Neuronal stem cell (in vitro differentiated cells): ENCODE measurements around the gene TMEM256.
A peak's percentile ranks its signal among the peaks of the same experiment; 100 is the strongest.

Experiments
- DNase-seq: peaks from one replicate; pipeline ENCODE4 v3.0.0-alpha.2; 2013; ENCODE audit warnings: low spot score
- H2AFZ ChIP-seq: one replicate; pipeline ENCODE4 v1.6.1; 2013; ENCODE audit warnings: mild to moderate bottlenecking, low read length, inconsistent platforms
- H2AK5ac ChIP-seq: 2 replicates; pipeline ENCODE4 v1.6.1; 2013; ENCODE audit warnings: low read depth, mild to moderate bottlenecking, inconsistent platforms, low read length, moderate library complexity, mixed read lengths
- H2BK120ac ChIP-seq: 2 replicates; pipeline ENCODE4 v1.6.1; 2013; ENCODE audit warnings: low read depth, mild to moderate bottlenecking, inconsistent platforms, low read length, moderate library complexity, mixed read lengths
- H2BK12ac ChIP-seq: one replicate; pipeline ENCODE4 v1.6.1; 2013; ENCODE audit warnings: low read length, inconsistent platforms
- H2BK15ac ChIP-seq: 2 replicates; pipeline ENCODE4 v1.6.1; 2013; ENCODE audit warnings: mild to moderate bottlenecking, low read length, inconsistent platforms, mixed read lengths
- H2BK5ac ChIP-seq: one replicate; pipeline ENCODE4 v1.6.1; 2013; ENCODE audit warnings: inconsistent platforms, mild to moderate bottlenecking, low read length, moderate library complexity
- H3K14ac ChIP-seq: one replicate; pipeline ENCODE4 v1.6.1; 2013; ENCODE audit warnings: low read length, inconsistent platforms
- H3K18ac ChIP-seq: 2 replicates; pipeline ENCODE4 v1.6.1; 2013; ENCODE audit warnings: low read length, inconsistent platforms
- H3K23ac ChIP-seq: 2 replicates; pipeline ENCODE4 v1.6.1; 2013; ENCODE audit warnings: low read depth, mild to moderate bottlenecking, mixed read lengths, low read length, inconsistent platforms; ENCODE audit not compliant: poor library complexity
- H3K27ac ChIP-seq: replicated peaks from 3 replicates; pipeline ENCODE4 v1.5.1; 2013; ENCODE audit warnings: low read length, inconsistent platforms
- H3K27me3 ChIP-seq, 3 experiments: 2 replicates each; pipeline ENCODE4 v1.6.1; 2013; ENCODE audit warnings: low read length in 3 of 3, mild to moderate bottlenecking in 2 of 3, inconsistent platforms in 1 of 3, low read depth in 1 of 3, mixed read lengths in 1 of 3, moderate library complexity in 1 of 3; ENCODE audit not compliant: control insufficient read depth in 3 of 3, insufficient read depth in 3 of 3
- H3K36me3 ChIP-seq, 2 donors: replicated peaks in 1 of 2; 2 replicates each; pipeline ENCODE4 v1.6.1; 2013; ENCODE audit warnings: low read length in 2 of 2; ENCODE audit not compliant: control insufficient read depth in 2 of 2, insufficient read depth in 2 of 2
- H3K4ac ChIP-seq: 2 replicates; pipeline ENCODE4 v1.6.1; 2013; ENCODE audit warnings: inconsistent platforms, mild to moderate bottlenecking, low read length, moderate library complexity
- H3K4me1 ChIP-seq, 2 donors: 1 replicate in 1 of 2; 2 replicates in 1 of 2; pipeline ENCODE4 v1.6.1; 2013; ENCODE audit warnings: low read length in 2 of 2, low read depth in 1 of 2; ENCODE audit not compliant: control insufficient read depth in 2 of 2, insufficient read depth in 1 of 2
- H3K4me2 ChIP-seq: one replicate; pipeline ENCODE4 v1.6.1; 2013; ENCODE audit warnings: mild to moderate bottlenecking, low read length, inconsistent platforms; ENCODE audit not compliant: insufficient read depth, poor library complexity, severe bottlenecking
- H3K4me3 ChIP-seq, 2 donors: 2 replicates each; pipeline ENCODE4 v1.5.1; 2013; ENCODE audit warnings: low read length in 2 of 2, mild to moderate bottlenecking in 2 of 2, inconsistent platforms in 1 of 2, moderate library complexity in 1 of 2
- H3K79me1 ChIP-seq: one replicate; pipeline ENCODE4 v1.6.1; 2013; ENCODE audit warnings: low read depth, mild to moderate bottlenecking, inconsistent platforms, low read length, moderate library complexity
- H3K9ac ChIP-seq: one replicate; pipeline ENCODE4 v1.6.1; 2013; ENCODE audit warnings: mild to moderate bottlenecking, low read depth, low read length, inconsistent platforms; ENCODE audit not compliant: poor library complexity
- H3K9me3 ChIP-seq, 2 donors: replicated peaks in 1 of 2; 2 replicates each; pipeline versions ENCODE3 to v1.6.1; 2013; ENCODE audit warnings: low read length in 2 of 2, mild to moderate bottlenecking in 2 of 2, inconsistent platforms in 1 of 2, low read depth in 1 of 2, mixed read lengths in 1 of 2, moderate library complexity in 1 of 2; ENCODE audit not compliant: control insufficient read depth in 2 of 2, insufficient read depth in 1 of 2
- H4K8ac ChIP-seq: one replicate; pipeline ENCODE4 v1.6.1; 2013; ENCODE audit warnings: low read depth, mild to moderate bottlenecking, inconsistent platforms, low read length, moderate library complexity
- H4K91ac ChIP-seq: one replicate; pipeline ENCODE4 v1.6.1; 2013; ENCODE audit warnings: low read length, low read depth, mild to moderate bottlenecking, inconsistent platforms; ENCODE audit not compliant: poor library complexity
- WGBS, 2 donors: extraction: QIAGEN DNeasy Blood & Tissue Kit; methylation state at CpG; one replicate each; pipeline ENCODE4 v1.1.7; 2013; ENCODE audit warnings: missing lambda C conversion rate in 2 of 2, mixed read lengths in 1 of 2; ENCODE audit not compliant: insufficient read length in 2 of 2, insufficient replicate concordance in 1 of 2; ENCODE audit errors: extremely low coverage in 2 of 2; 5-methylcytosine and 5-hydroxymethylcytosine counted together

Gene TMEM256

GRCh38 chr17:7406235-7406825 lies 2.4 kb upstream of the TMEM256 start:
- Histone ChIP-seq H2BK5ac (no peak overlapping the region), H3K4me1 (peaks cover 14 to 25% of the 10 kb centered on the region in 2 donors), H3K4me3 (peak overlapping the region; percentile 60 to 97)

DNA sequence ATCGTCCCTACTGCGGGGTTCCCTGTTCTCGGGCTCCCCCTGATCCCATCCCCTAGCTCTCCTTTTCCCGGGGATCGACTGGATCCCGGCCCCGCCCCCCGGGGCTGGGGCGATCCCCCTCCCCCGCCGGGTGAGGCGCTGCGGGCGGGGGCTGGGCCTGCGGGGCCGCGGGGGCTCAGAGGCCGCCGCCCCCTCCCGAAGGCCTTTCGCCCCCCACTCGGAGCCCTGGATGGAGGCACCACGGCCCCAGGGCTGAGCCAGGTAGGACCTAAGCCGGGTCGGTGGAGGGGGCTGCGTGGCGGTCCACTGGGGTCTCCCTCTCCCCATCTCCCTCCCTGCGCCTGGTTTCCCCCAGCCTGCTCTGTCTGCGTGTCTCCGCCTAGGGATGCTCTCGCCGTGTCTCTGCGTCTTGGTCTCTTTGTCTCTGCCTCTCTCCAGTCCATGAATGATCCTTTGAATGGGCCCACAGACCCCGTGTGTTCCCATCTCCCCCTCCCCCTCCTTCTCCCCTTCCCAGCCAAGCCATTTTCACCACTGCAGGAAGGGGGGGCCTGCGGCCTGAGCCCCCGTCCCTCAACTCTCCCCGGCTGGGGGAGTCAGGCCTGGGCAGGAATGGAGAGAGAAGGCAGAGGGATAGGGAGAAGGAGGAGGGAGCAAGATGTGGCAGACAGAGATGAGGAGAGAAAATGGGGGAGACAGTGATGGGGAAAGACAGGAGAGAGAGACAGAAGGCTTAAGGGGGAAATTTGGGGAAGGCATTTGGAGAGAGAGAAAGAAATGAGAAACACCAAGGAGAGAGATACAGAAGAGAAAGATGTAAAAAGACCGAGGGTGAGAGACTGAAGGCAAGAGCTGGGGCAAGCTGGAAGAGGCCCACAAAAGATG lies 1.7 kb upstream of the TMEM256 start:
- no peak for DNase-seq
- Histone ChIP-seq H3K79me1 (peaks cover 18% of the 10 kb centered on the region), H3K23ac (peak overlapping the region; percentile 89), H3K27me3 (no peaks in the 10 kb centered on the region), H2BK5ac (peak overlapping the region; percentile 88), H4K91ac (no peak overlapping the region), H3K14ac (peak overlapping the region; percentile 94), H3K9me3 (peaks cover 0 to 2% of the 10 kb centered on the region in 2 donors), H3K4me2 (peak overlapping the region; percentile 92), H2BK120ac (peak overlapping the region; percentile 91), H2AFZ (peak overlapping the region; percentile 81), H3K4me3 (peak overlapping the region; percentile 60 to 97), H3K36me3 (peaks cover 25 to 36% of the 10 kb centered on the region in 2 donors), H3K18ac (peak overlapping the region; percentile 89), H3K27ac (peak overlapping the region; percentile 81), H4K8ac (peak overlapping the region; percentile 65), H3K4me1 (peaks cover 14 to 25% of the 10 kb centered on the region in 2 donors), H2BK15ac (peak overlapping the region; percentile 89), H3K4ac (peak overlapping the region; percentile 84), H3K9ac (peak overlapping the region; percentile 94), H2BK12ac (no peak overlapping the region), H2AK5ac (peak overlapping the region; percentile 100)
- no CpG with 5 or more reads among the region's 38 CpGs for WGBS, 2 donors

More at GRCh38 chr17:7406235-7406825, 2.4 kb upstream of the TMEM256 start:
- H4K91ac ChIP-seq = no peak overlapping the region
- peak overlapping the region; percentile 71 for H2AK5ac ChIP-seq
- peak overlapping the region; percentile 92 for H3K4me2 ChIP-seq
- H2BK120ac ChIP-seq = no peak overlapping the region
- H3K9ac ChIP-seq = peak overlapping the region; percentile 30
- H3K9me3 ChIP-seq = peaks cover 0 to 2% of the 10 kb centered on the region in 2 donors
- H3K23ac ChIP-seq = no peak overlapping the region
- DNase-seq = no peak
- H3K14ac ChIP-seq = no peak overlapping the region
- H2AFZ ChIP-seq = no peak overlapping the region
- H3K79me1 ChIP-seq = peaks cover 18% of the 10 kb centered on the region
- peak overlapping the region; percentile 59 for H3K18ac ChIP-seq
- peaks cover 30 to 44% of the 10 kb centered on the region in 2 donors for H3K36me3 ChIP-seq
- H3K27me3 ChIP-seq = no peaks in the 10 kb centered on the region
- WGBS, 2 donors = no CpG with 5 or more reads among the region's 12 CpGs
- no peak overlapping the region for H3K27ac ChIP-seq
- H2BK12ac ChIP-seq = no peak overlapping the region
- H2BK15ac ChIP-seq = no peak overlapping the region
- H3K4ac ChIP-seq = no peak overlapping the region
- no peak overlapping the region for H4K8ac ChIP-seq

GRCh38 chr17:7404737-7405349 lies 946 bp upstream of the TMEM256 start:
- no CpG with 5 or more reads among the region's 65 CpGs for WGBS, 2 donors
- Histone ChIP-seq H3K27ac (peak overlapping the region; percentile 81), H3K4me1 (peaks cover 14 to 25% of the 10 kb centered on the region in 2 donors), H3K9ac (peak overlapping the region; percentile 90), H3K23ac (peak overlapping the region; percentile 55), H4K8ac (no peak overlapping the region), H4K91ac (no peak overlapping the region), H3K9me3 (peaks cover 0 to 2% of the 10 kb centered on the region in 2 donors), H3K4me2 (peak overlapping the region; percentile 92), H3K27me3 (no peaks in the 10 kb centered on the region), H2BK12ac (no peak overlapping the region), H2BK120ac (peak overlapping the region; percentile 91), H2AFZ (peak overlapping the region; percentile 81), H3K14ac (peak overlapping the region; percentile 89), H3K36me3 (peaks cover 17 to 29% of the 10 kb centered on the region in 2 donors), H2BK5ac (peak overlapping the region; percentile 88), H3K79me1 (peaks cover 15% of the 10 kb centered on the region), H3K4ac (peak overlapping the region; percentile 84), H2BK15ac (peak overlapping the region; percentile 89), H2AK5ac (peak overlapping the region; percentile 100), H3K4me3 (peak overlapping the region; percentile 60 to 97), H3K18ac (peak overlapping the region; percentile 90)
- peak; percentile 74 for DNase-seq

- peaks cover 5 to 17% of the 10 kb centered on the region in 2 donors for H3K36me3 ChIP-seq
- peak overlapping the region; percentile 98 for H3K18ac ChIP-seq
- no peak overlapping the region for H4K91ac ChIP-seq
- H2BK5ac ChIP-seq = peak overlapping the region; percentile 98
- no peak overlapping the region for H3K4ac ChIP-seq
- H3K27me3 ChIP-seq = no peaks in the 10 kb centered on the region
- peaks cover 14 to 25% of the 10 kb centered on the region in 2 donors for H3K4me1 ChIP-seq
- H2AK5ac ChIP-seq = no peak overlapping the region
- no peak overlapping the region for H4K8ac ChIP-seq
- H3K23ac ChIP-seq = peak overlapping the region; percentile 96
- peak overlapping the region; percentile 92 for H3K9ac ChIP-seq
- no peak overlapping the region for H2BK15ac ChIP-seq
- H2BK120ac ChIP-seq = no peak overlapping the region
- WGBS, 2 donors = no CpG with 5 or more reads among the region's 13 CpGs
- no peaks in the 10 kb centered on the region for H3K9me3 ChIP-seq
- H2BK12ac ChIP-seq = no peak overlapping the region
- peak overlapping the region; percentile 72 for H3K4me2 ChIP-seq
- DNase-seq = no peak
- peaks cover 14% of the 10 kb centered on the region for H3K79me1 ChIP-seq
- peak overlapping the region; percentile 74 to 88 for H3K4me3 ChIP-seq
- no peak overlapping the region for H3K14ac ChIP-seq
- peak overlapping the region; percentile 97 for H3K27ac ChIP-seq
- peak overlapping the region; percentile 89 for H2AFZ ChIP-seq
Observed at GRCh38 chr17:7403727-7403976, 245 bp downstream of the TMEM256 start.
